ENCODE results near the gene LRRN2.

DNA sequence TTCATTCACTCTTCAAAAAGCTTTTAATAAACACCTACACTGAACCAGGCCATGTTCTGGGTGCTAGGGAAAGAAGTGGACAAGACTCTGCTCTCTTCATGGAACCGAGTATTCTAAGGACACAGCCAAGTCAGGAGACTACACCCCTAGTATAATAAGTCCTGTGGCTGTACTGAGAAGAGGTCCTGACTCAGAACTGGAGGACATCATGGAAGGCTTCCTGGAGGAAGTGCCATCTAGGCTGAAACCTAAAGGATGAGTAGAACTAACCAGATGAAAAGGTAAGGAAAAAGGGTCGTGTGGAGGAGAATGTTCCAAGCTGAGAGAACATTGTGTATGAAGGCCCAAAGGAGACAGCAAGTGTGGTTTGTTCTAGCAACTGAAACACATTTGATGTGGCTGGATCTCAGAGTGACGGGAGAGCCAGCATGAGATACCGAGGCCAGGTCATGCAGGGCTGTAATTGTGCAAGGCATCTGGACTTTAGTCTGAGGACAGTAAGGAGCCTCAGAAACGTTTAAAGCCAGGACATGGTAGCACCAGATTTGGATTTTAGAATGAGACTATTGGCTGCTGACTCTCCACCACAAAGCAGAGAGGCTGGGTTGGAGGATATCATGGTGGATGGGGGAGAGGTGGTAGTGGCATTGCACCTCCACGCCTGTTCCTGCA is 82.5 kb downstream of the LRRN2 start:
- TF ChIP-seq SP1 (IDR thresholded peaks at IDR 0.05; ENCODE audit: low read depth, low read length): no peak
- no peak for TF ChIP-seq SUZ12 (IDR thresholded peaks at IDR 0.05; ENCODE audit: low read length)
- TF ChIP-seq, protein P1, sequence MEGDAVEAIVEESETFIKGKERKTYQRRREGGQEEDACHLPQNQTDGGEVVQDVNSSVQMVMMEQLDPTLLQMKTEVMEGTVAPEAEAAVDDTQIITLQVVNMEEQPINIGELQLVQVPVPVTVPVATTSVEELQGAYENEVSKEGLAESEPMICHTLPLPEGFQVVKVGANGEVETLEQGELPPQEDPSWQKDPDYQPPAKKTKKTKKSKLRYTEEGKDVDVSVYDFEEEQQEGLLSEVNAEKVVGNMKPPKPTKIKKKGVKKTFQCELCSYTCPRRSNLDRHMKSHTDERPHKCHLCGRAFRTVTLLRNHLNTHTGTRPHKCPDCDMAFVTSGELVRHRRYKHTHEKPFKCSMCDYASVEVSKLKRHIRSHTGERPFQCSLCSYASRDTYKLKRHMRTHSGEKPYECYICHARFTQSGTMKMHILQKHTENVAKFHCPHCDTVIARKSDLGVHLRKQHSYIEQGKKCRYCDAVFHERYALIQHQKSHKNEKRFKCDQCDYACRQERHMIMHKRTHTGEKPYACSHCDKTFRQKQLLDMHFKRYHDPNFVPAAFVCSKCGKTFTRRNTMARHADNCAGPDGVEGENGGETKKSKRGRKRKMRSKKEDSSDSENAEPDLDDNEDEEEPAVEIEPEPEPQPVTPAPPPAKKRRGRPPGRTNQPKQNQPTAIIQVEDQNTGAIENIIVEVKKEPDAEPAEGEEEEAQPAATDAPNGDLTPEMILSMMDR (IDR thresholded peaks at IDR 0.05; ENCODE audit: control extremely low read depth in 1 of 3, insufficient read depth in 1 of 3, low read depth in 1 of 3, low read length in 3 of 3): no peak
- TF ChIP-seq, protein P2, sequence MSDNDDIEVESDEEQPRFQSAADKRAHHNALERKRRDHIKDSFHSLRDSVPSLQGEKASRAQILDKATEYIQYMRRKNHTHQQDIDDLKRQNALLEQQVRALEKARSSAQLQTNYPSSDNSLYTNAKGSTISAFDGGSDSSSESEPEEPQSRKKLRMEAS (IDR thresholded peaks at IDR 0.05): no peak
- TF ChIP-seq, protein P3, sequence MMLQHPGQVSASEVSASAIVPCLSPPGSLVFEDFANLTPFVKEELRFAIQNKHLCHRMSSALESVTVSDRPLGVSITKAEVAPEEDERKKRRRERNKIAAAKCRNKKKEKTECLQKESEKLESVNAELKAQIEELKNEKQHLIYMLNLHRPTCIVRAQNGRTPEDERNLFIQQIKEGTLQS (IDR thresholded peaks at IDR 0.05; ENCODE audit: insufficient read depth, low read depth, low read length): no peak
- TF ChIP-seq, protein P4, sequence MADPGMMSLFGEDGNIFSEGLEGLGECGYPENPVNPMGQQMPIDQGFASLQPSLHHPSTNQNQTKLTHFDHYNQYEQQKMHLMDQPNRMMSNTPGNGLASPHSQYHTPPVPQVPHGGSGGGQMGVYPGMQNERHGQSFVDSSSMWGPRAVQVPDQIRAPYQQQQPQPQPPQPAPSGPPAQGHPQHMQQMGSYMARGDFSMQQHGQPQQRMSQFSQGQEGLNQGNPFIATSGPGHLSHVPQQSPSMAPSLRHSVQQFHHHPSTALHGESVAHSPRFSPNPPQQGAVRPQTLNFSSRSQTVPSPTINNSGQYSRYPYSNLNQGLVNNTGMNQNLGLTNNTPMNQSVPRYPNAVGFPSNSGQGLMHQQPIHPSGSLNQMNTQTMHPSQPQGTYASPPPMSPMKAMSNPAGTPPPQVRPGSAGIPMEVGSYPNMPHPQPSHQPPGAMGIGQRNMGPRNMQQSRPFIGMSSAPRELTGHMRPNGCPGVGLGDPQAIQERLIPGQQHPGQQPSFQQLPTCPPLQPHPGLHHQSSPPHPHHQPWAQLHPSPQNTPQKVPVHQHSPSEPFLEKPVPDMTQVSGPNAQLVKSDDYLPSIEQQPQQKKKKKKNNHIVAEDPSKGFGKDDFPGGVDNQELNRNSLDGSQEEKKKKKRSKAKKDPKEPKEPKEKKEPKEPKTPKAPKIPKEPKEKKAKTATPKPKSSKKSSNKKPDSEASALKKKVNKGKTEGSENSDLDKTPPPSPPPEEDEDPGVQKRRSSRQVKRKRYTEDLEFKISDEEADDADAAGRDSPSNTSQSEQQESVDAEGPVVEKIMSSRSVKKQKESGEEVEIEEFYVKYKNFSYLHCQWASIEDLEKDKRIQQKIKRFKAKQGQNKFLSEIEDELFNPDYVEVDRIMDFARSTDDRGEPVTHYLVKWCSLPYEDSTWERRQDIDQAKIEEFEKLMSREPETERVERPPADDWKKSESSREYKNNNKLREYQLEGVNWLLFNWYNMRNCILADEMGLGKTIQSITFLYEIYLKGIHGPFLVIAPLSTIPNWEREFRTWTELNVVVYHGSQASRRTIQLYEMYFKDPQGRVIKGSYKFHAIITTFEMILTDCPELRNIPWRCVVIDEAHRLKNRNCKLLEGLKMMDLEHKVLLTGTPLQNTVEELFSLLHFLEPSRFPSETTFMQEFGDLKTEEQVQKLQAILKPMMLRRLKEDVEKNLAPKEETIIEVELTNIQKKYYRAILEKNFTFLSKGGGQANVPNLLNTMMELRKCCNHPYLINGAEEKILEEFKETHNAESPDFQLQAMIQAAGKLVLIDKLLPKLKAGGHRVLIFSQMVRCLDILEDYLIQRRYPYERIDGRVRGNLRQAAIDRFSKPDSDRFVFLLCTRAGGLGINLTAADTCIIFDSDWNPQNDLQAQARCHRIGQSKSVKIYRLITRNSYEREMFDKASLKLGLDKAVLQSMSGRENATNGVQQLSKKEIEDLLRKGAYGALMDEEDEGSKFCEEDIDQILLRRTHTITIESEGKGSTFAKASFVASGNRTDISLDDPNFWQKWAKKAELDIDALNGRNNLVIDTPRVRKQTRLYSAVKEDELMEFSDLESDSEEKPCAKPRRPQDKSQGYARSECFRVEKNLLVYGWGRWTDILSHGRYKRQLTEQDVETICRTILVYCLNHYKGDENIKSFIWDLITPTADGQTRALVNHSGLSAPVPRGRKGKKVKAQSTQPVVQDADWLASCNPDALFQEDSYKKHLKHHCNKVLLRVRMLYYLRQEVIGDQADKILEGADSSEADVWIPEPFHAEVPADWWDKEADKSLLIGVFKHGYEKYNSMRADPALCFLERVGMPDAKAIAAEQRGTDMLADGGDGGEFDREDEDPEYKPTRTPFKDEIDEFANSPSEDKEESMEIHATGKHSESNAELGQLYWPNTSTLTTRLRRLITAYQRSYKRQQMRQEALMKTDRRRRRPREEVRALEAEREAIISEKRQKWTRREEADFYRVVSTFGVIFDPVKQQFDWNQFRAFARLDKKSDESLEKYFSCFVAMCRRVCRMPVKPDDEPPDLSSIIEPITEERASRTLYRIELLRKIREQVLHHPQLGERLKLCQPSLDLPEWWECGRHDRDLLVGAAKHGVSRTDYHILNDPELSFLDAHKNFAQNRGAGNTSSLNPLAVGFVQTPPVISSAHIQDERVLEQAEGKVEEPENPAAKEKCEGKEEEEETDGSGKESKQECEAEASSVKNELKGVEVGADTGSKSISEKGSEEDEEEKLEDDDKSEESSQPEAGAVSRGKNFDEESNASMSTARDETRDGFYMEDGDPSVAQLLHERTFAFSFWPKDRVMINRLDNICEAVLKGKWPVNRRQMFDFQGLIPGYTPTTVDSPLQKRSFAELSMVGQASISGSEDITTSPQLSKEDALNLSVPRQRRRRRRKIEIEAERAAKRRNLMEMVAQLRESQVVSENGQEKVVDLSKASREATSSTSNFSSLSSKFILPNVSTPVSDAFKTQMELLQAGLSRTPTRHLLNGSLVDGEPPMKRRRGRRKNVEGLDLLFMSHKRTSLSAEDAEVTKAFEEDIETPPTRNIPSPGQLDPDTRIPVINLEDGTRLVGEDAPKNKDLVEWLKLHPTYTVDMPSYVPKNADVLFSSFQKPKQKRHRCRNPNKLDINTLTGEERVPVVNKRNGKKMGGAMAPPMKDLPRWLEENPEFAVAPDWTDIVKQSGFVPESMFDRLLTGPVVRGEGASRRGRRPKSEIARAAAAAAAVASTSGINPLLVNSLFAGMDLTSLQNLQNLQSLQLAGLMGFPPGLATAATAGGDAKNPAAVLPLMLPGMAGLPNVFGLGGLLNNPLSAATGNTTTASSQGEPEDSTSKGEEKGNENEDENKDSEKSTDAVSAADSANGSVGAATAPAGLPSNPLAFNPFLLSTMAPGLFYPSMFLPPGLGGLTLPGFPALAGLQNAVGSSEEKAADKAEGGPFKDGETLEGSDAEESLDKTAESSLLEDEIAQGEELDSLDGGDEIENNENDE (IDR thresholded peaks at IDR 0.05; ENCODE audit: insufficient replicate concordance, low read length): no peak
- no peak for TF ChIP-seq TAF1 (IDR thresholded peaks at IDR 0.05; ENCODE audit: low read depth, low read length)
- TF ChIP-seq TAF7 (optimal IDR thresholded peaks at IDR 0.05; ENCODE audit: borderline replicate concordance, low read depth, low read length): no peak
- no peak for TF ChIP-seq BRCA1 (IDR thresholded peaks at IDR 0.05; ENCODE audit: low read depth, low read length)
